Epithelial cell of prostate (primary cell): ENCODE data around the gene CCDC70.
"Not testable (repeated sequence)": the region's sequence is repeated elsewhere in the genome, so short reads cannot be mapped to it uniquely, and the experiment has no call there.

Experiments
- DNase-seq: peaks from one replicate; pipeline ENCODE4 v3.0.0-alpha.2; 2011; ENCODE audit warnings: low read depth, low spot score
- H3K27ac ChIP-seq: fragments of 450-650 bp; 2 replicates; pipeline ENCODE4 v1.5.1; 2017; ENCODE audit warnings: mild to moderate bottlenecking

The CCDC70 gene

DNA sequence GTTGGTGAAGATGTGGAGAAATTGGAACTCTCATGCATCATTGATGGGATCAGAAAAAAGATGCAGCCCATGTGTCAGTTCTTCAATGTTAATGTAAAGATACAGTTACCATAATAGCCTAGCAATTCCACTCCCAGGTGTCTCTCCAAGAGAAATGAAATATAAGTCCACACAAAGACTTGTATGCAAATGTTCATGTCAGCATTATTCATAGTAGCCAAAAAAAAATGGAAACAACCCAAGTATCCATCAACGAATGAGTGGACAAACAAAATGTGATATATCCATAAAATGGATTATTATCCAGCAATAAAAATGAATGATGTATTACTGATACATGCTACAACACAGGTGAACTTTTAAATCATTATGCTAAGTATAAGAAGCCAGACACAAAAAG lies 38.7 kb downstream of the CCDC70 start:
- no peak for DNase-seq
- H3K27ac ChIP-seq, result no peak overlapping the region

GRCh38 chr13:51902776-51903175 lies 41.0 kb downstream of the CCDC70 start:
- H3K27ac ChIP-seq, result no peak overlapping the region
- DNase-seq, result no peak

DNA sequence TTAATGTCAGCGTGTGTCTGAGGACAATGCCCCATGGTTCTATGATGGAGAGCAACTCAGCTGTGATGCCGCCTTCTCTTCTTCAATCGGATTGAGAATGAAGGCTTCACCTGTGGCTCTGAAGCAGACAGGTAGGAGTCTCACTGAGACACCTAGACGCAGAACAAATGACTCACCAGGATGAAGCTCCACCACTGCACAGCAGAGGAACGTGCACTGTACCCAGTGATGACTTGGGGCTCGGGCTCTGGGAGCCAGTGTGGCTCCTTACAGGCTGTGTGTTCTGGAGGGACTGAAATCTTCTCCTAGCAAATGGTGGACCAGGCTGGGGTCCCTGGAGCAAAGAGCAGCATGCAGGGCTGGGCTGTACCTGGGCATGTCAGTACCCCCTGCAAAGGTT lies 44.0 kb downstream of the CCDC70 start:
- DNase-seq, result no peak
- no peak overlapping the region for H3K27ac ChIP-seq

GRCh38 chr13:51906581-51906980 lies 44.8 kb downstream of the CCDC70 start:
- DNase-seq, result no peak

DNA sequence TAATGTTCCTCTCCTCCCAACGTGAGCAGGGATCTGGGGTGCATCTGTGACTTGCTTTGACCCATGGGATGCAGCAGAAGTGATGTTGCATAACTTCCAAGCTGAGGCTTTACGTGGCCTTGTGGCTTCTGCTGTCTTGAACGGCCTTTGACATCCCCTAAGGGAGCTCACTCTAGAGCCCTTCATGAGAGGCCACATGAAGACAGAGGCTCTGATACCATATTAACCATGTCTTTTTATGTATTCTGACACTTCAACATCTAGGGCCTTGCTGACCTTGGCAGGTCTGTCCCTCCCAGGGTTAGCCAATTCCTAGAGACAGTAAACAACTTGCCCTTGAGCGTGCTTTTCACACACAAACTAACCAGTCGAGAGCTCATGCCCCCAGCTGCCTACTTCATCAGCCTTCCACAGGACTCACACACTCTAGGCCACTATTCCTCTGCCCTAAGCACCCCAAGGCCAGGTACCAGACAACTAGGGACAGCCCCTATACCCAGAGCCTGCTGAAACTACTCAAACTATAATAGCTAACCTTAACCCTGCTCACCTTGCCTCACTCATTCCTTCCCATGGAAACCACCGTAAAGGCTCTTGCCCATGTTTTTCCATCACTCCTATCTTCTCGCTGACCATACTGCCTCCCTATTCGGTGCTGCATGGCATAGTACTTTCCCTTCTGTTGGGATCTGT lies 45.4 kb downstream of the CCDC70 start:
- no peak for DNase-seq
- H3K27ac ChIP-seq, result no peak overlapping the region

More at GRCh38 chr13:51906581-51906980, 44.8 kb downstream of the CCDC70 start:
- H3K27ac ChIP-seq, result no peak overlapping the region

DNA sequence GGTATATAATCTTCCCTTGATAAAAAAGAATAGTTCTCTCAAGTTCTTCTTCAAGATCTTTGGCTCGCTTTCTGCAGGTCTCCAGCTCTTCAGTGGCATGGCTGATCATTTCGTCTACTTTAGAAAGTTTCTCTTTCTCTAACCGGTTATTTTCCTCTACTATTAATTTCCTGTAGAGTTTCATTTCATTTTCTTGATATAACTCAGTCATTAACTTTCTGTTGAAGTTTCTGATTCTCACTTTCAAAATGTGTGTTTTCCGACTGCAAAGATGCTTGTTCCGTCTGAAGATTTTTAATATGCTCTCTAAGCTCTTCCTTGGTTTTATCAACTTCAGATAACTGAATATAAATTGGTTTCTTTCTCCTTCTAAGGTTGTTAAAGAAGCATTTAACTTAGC lies 47.5 kb downstream of the CCDC70 start:
- H3K27ac ChIP-seq, DNase-seq: not testable (repeated sequence)

DNA sequence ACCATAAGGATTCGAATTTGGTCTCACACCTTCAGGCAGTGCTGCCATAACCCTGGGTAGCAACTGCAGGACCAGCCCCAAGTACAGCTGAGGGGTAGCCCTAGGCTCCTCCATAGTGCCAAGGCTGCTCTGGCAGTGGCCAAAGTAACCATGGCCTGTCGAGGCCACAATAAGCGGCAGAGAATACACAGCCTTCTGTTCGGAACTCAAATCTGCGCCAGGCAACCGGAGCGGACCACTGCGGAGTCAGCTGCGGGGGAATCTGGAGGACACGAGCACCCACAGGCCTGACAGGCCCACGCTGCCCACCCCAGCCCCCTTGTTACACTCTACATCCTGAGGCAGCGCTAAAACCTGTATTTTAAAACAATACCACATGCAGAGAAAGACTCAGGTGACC lies 48.7 kb downstream of the CCDC70 start:
- no peak for DNase-seq
- H3K27ac ChIP-seq, result no peak overlapping the region

GRCh38 chr13:51912091-51912490 lies 50.3 kb downstream of the CCDC70 start:
- DNase-seq, result no peak

DNA sequence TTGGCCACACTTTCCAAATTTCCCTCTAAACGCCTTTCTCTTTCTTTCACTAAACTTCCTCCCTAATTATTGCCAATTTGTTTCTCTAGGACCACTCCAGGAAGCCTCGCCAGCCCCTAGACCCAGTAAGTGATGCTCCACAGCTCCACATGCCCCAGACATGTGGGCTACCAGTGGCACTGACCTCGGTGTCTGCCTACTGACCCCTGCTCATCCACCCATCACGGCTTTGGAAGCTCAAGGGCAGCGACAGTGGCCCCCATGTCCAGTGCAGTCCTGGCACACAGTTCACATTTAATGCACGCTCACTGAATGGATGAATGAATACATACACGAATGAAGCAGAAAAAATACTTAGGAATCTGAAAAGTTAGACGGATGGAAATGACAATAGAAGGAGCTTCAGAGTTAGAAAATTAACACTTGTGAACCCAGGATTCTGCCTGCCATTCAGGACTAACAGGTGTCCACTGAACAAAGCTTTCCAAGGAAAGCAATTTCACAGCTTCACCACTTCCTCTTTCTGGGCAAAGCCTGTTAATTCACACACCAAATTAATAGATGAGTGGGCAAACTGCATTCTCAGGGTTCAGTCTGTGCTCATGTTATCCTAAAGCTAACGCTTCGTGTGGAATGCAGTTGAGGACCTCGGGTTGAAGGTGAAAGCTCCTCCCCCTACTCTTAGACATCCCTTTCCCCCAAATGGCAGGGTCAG lies 50.9 kb downstream of the CCDC70 start:
- no peak for DNase-seq
- no peak overlapping the region for H3K27ac ChIP-seq

More at GRCh38 chr13:51912091-51912490, 50.3 kb downstream of the CCDC70 start:
- no peak overlapping the region for H3K27ac ChIP-seq

GRCh38 chr13:51913421-51914136 lies 51.8 kb downstream of the CCDC70 start:
- H3K27ac ChIP-seq, result no peak overlapping the region
- DNase-seq, result no peak

DNA sequence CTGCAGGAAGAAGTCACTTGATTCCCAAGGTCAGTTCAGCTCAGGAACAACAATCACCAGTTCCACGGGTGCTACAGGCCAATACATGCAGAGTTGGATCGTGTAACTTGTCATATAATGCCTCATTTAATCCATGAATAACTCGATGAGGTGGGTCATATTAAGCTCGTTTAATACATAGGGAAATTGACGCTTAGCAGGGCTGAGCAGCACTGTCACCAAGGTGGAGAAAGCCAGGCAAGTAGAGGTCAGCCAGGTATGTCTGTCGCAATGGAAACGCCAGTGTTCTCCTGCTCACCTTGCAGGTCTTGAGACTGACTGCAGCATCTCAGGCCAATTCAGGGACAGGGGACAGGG lies 52.3 kb downstream of the CCDC70 start:
- no peak overlapping the region for H3K27ac ChIP-seq

More for the DNA sequence above, 52.3 kb downstream of the CCDC70 start:
- DNase-seq, result no peak
